HG03108 (cell line): Measurements from ENCODE around the gene AHSP.
A peak's percentile ranks its signal among the peaks of the same experiment; 100 is the strongest.
"Not testable (repeated sequence)": the region's sequence is repeated elsewhere in the genome, so short reads cannot be mapped to it uniquely, and the experiment has no call there.

Experiments used
- ATAC-seq: cut with Tn5 transposase; IDR thresholded peaks from one replicate; pipeline ENCODE4 v1.9.1; 2021; ENCODE audit warnings: moderate library complexity; ENCODE audit not compliant: unreplicated experiment

AHSP gene

DNA sequence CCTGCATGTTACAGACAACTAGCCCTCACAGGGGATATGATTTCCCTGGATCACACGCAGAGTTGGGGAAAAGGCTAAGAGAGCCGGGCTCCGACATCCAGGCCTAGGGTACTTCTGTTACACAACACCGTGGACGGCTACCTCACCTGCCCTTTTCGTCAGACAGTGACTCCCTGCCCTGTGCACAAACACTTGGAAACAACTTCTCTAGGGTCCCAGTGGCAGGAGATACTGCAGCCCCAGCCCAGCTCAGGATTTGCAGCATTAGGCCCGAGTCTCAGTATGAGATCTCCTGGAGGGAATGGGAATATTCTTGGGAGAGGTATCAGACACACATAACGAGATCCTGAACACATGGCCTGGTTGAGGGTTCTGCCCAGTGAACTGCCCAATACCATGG lies 27.8 kb upstream of the AHSP start:
- ATAC-seq = no peak

GRCh38 chr16:31501226-31501965 lies 26.3 kb upstream of the AHSP start:
- ATAC-seq = no peak

GRCh38 chr16:31501966-31502348 lies 25.7 kb upstream of the AHSP start:
- ATAC-seq = no peak

DNA sequence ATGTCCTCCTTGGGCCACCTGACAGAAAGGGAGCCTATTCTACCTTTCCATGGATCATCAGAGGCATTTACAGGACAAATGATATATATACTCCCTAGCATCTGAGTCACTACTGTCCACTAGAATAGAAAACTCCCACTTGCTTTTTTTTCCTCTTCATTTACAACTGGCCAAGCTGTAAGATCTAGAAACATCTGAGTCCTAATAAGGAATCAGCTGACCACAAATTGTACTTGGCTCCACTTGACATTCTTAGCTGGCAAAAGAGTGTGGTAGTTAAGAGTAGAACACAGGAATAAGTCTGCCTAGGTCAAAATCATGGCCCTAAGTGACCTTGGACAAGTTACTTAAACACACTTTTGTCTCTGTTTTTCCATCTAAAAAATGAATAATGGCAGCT lies 24.7 kb upstream of the AHSP start:
- ATAC-seq = no peak

DNA sequence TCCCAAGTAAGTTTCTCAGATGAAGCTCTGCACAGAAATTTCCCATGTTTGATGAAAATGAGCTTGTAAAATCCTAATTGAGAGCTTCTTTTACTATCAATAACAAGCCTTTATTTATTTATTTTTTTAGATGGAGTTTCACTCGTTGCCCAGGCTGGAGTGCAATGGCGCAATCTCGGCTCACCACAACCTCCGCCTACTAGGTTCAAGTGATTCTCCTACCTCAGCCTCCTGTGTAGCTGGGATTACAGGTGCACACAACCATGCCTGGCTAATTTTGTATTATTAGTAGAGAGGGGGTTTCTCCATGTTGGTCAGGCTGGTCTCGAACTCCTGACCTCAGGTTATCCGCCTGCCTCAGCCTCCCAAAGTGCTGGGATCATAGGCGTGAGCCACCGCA lies 24.1 kb upstream of the AHSP start:
- ATAC-seq = not testable (repeated sequence)

GRCh38 chr16:31504159-31504558 lies 23.5 kb upstream of the AHSP start:
- no peak for ATAC-seq

- ATAC-seq = no peak
Observed at GRCh38 chr16:31505483-31505882, 22.2 kb upstream of the AHSP start.

DNA sequence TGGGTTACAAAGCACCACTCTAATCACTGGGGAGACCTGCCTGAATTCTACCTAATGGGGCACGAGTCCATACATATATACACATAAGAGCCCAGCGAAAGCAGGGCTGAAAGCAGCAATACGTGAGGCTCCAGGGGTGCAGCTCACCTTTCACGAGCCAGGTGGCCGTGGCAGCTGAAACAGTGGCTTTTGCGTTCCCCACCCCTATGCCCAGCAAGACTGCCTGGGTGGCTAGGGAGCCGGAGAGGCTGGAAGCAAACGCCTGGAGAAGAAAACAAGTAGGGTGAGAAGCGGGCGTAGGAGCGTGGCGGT lies 20.1 kb upstream of the AHSP start:
- ATAC-seq = peak; percentile 3

GRCh38 chr16:31507929-31508705 lies 19.6 kb upstream of the AHSP start, which contains the start of gene RUSF1:
RUSF1 (minus strand) TSS chr16:31508391; CDS start chr16:31508373, 18 bp downstream.
- ATAC-seq = peak; percentile 92

GRCh38 chr16:31508706-31509195 lies 18.9 kb upstream of the AHSP start:
- ATAC-seq = no peak

DNA sequence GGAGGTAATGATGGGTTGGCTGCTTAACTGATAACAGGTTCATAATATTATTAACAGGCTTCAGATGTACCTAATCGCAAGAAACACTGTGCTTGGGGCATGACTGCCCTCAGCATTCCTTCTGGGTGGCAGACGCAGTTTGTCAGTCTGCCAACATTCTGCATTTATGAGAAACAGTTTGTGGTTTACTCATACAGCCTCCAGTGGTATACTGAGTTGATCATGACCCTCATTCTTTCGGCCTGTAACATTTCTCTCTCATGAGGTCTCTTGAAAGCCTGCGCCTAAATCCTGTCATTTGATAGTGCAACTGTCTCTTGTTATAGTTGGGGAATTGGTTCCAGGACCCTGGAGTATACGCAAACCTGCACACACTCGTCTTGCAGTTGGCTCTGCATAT lies 14.6 kb upstream of the AHSP start:
- no peak for ATAC-seq

GRCh38 chr16:31513884-31514283 lies 13.8 kb upstream of the AHSP start:
- no peak for ATAC-seq

DNA sequence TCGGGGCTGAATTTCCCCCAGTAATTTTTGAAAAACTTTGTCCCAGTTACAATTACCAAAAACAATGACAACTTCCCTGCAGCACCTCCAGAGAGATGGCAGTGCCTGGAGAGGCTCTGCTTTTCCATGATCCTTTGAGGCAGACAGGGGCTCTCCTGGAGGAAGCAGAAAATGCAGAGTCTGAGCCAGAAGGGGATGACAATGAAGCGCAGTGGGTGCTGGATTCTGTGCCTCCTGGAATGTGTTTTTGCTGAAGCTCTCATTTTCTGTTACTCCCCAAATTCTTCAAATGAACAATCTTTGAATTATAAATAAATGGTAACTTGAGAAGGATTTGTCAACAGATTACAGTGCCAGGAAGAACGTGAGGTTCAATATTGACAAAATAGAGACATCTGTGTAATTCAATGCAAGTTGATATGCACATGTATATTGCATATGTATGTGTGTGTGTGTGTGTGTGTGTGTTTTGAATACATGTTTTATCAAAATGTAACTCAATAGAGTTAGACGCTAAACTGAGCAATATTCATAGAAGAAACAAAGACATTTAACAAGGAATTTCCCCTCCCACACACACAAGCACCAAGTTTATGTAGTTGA lies 9.8 kb upstream of the AHSP start:
- ATAC-seq = no peak

DNA sequence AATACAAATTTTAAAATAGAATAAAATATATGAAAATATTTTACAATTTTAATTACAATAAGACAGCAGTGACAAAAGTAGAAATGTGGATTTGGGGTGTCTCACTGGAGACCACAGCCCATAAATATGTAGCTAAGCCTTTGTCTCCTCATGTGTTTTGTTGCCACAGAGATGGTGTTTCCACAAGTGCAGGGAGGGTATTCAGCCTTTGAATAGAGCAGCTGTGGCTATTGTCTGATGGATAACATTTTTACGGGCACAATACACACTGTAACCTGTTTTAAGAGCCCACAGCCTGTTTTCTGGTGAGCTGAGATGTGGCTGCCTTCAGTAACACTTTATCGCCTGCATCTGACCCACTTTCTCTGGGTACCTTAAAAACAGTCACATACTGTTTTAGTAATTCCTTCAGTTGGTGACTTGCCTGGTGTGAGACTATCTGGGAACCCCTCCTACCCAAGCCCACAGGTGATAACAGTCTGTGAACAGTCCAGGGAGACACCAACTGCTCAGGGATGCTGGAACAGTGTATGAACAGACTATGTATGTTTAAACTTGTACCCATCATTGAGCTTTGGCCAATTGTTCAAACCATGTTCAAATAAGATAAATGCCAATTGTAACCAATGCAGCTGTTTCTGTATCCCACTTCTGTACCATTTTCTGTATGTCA lies 7.8 kb upstream of the AHSP start:
- no peak for ATAC-seq

- ATAC-seq = no peak
Observed at GRCh38 chr16:31521368-31521767, 6.3 kb upstream of the AHSP start.

DNA sequence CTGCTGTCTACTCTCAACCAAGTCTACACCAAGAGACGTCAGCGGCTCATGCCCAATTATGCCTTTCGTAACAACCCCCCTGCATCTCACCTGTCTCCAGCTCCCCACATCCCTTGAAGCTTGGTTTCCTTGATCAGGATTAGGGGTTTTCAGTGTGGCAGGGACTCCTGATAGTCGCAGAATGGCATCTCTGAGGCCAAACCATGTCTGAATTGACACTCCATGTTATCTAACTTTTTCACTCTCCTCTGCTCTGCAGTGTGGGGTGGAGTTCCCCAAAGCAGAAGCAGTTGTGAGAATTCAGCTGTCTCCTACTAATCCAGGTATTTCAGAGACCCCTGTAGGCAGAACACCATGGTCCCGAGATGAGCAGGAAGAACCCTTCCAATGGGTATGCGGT lies 5.6 kb upstream of the AHSP start:
- ATAC-seq = no peak

DNA sequence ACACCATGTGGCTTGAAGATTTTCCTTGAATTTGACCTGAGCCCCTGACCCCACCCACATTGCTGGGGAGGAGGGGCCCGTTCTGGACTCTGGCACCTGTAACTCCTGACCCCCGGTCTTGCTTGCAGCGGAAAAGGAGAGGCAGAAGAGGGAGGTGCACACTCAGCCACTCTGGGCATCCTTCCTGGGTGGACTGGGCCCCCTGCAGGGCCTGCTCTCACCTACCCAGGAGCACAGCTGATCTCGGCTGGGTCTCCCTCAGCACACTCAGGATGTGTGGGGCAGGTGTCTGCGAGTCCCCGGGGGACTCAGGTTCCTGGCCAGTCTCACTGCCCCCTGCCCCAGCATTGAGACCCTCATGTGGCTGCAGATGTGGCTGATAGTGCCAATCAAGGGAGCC lies 3.9 kb upstream of the AHSP start:
- not testable (repeated sequence) for ATAC-seq

DNA sequence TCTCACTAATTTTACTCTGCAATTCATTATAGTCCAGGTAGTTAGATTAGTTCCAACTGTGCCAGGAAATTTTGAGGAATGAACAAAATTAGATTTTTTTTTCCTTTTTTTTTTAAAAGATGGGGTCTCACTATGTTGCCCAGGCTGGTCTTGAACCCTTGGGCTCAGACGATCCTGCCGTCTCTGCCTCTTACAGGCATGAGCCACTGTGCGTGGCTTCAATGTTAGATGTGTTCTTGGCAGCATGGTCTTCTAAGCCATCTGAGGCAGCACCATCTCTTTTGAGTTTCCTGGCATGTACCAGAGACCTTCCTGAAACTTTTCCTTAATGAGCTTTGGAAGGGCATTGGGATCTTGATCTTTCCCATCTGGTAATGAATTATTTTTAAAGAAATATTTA lies 2.6 kb upstream of the AHSP start:
- ATAC-seq = no peak

DNA sequence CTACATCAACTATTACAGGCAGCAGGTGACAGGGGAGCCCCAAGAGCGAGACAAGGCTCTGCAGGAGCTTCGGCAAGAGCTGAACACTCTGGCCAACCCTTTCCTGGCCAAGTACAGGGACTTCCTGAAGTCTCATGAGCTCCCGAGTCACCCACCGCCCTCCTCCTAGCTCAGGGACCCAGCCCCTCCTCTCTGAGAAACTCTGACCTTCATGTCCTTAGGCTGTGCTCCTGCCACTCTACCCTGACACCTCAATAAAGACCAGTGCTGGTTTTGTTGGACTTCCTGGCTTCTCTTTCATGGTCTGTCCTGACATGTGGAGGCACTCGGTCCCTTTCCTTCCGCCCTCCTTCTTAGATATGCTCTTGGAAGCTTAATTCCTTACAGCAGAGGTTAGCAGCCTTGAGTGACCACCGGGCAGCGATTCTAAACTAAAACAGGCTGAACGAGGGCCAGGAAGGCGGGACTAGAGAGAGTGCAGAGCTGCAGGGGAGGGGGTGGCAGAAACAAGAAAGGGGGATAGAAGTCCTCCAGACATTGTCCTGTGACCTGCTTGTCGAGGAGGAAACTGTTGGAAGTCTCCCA lies 915 bp downstream of the AHSP start:
- ATAC-seq = no peak

DNA sequence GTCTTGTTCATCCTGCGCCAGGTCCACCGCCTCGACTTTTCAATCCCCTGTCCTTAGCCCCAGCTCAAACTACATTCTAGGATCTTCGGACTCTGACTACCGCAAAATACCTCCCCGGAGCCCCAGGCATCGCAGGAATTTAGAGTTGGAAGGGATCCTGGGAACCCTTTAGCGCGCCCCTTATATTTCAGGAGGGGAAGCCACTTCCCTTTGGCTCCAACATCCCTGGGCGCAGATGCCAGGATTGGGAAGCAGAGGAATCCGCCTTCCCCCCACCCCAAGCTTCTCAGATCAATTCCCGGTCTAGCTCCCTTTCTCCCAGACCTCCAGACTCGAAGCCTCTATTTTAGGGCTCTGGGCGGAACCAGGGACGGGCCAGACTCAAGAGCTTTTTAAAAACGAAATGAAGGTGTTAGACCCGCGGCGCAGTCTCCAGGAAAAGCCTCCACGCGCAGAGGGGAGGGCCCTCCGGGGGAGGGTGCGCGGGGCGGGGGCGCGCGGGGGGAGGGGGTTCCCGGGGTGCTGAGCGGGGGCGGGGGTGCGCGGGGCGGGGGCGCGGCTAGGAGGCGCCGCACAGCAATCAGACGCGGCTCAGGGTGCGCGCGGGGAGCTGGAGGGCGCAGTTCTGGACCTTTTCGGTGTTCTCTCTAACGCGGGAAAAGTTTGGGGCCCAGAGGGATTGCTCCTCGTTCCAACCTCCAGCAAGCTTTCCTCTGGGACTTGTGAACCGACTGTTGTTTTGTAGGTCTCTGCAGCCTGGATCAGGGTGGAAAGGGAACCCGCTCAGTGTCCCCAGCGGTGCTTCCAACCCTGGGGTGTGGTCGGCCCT lies 1.6 kb downstream of the AHSP start:
- no peak for ATAC-seq
